AG09309 (cell line): ENCODE data around the gene USH1G.

ENCODE experiments used
- DNase-seq: peaks from one replicate; pipeline ENCODE4 v3.0.0-alpha.2; 2010; ENCODE audit warnings: low read depth
- H3K4me3 ChIP-seq: 2 replicates; pipeline ENCODE4 v1.5.1; 2011; ENCODE audit warnings: mild to moderate bottlenecking, low read depth, low read length, moderate library complexity; ENCODE audit not compliant: control insufficient read depth
- TF ChIP-seq, protein P1 (sequence below): IDR thresholded peaks from 2 replicates; pipeline ENCODE4 v1.5.1; 2011; ENCODE audit warnings: mild to moderate bottlenecking, low read depth, low read length, inconsistent platforms; ENCODE audit not compliant: insufficient read depth, control insufficient read depth; ENCODE audit errors: missing control alignments

USH1G gene

GRCh38 chr17:74937064-74938051 lies 14.3 kb upstream of the USH1G start:
- H3K4me3 ChIP-seq = no peak overlapping the region
- no peak for DNase-seq
- TF ChIP-seq, protein P1, sequence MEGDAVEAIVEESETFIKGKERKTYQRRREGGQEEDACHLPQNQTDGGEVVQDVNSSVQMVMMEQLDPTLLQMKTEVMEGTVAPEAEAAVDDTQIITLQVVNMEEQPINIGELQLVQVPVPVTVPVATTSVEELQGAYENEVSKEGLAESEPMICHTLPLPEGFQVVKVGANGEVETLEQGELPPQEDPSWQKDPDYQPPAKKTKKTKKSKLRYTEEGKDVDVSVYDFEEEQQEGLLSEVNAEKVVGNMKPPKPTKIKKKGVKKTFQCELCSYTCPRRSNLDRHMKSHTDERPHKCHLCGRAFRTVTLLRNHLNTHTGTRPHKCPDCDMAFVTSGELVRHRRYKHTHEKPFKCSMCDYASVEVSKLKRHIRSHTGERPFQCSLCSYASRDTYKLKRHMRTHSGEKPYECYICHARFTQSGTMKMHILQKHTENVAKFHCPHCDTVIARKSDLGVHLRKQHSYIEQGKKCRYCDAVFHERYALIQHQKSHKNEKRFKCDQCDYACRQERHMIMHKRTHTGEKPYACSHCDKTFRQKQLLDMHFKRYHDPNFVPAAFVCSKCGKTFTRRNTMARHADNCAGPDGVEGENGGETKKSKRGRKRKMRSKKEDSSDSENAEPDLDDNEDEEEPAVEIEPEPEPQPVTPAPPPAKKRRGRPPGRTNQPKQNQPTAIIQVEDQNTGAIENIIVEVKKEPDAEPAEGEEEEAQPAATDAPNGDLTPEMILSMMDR = no peak

GRCh38 chr17:74936470-74936799 lies 13.4 kb upstream of the USH1G start:
- no peak overlapping the region for H3K4me3 ChIP-seq
- no peak for DNase-seq
- TF ChIP-seq, protein P1 = no peak

DNA sequence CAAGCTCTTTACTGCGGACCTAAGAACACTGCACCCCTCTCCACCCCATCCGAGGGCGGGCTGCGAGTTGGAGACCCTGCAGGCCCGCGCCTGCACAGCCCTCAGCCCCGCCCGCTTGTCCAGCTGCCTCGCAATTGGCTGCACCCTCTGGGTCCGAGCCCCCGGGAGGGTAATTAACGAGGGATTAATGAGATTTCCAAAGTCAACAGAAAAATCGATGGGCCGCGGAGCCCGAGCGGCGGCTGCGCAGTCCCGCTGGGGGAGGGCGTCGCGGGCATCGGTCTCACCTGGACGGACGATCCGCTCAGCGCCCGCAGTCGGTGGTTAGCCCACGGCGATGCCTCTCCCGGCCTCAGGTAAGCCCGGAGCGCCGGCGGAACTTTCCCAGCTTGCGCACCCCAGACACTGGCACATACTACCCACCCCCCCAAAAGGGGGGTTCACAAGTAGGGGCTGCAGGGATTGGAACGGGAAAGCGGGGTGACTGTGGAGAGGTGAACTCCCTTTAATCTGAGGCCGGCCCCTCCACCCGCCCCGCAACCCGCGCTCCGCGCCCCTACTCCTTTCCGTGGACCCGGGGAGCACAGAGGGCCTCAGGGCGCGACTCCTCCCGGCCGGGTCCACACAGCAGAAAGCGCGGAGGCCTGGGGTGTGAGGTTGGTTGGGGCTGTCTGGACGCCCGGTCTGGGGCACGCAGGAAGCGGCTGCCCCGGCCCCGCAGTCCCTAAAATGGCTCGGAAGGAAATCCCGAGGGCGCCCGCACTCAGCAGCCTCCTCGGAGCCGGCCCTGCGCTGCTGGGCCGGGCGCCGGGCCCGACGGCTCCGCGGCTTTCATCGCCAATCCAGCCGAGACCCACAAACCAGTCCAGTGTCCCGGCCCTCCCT lies 12.8 kb upstream of the USH1G start, which contains the start of gene OTOP3:
OTOP3 (plus strand) TSS at position 314 of the 885 bp plus-strand sequence; CDS start at position 338, 24 bp downstream.
- TF ChIP-seq, protein P1 = no peak
- no peak within 1 kb of the TSS for H3K4me3 ChIP-seq
- no peak for DNase-seq

DNA sequence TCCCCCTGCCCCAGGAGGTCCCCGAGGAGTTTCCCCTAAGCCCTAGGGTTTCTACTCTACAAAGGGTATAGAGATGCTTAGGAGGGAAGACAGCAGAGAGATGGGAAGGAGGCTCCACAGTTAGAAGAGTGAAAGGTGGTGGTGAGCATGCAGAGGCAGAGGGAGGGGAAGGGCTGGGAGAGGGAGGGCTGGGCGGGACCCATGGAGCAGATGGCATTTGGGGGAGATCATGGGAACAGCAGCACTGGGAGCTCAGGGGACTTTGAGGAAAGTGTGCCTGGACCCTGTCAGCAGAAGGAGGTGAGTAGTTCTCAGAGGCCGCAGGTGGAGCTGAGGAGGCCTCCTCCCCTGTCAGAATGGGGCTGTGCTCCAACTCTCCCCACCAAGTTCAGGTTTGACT lies 12.0 kb upstream of the USH1G start:
- TF ChIP-seq, protein P1 = no peak
- no peak overlapping the region for H3K4me3 ChIP-seq
- no peak for DNase-seq

DNA sequence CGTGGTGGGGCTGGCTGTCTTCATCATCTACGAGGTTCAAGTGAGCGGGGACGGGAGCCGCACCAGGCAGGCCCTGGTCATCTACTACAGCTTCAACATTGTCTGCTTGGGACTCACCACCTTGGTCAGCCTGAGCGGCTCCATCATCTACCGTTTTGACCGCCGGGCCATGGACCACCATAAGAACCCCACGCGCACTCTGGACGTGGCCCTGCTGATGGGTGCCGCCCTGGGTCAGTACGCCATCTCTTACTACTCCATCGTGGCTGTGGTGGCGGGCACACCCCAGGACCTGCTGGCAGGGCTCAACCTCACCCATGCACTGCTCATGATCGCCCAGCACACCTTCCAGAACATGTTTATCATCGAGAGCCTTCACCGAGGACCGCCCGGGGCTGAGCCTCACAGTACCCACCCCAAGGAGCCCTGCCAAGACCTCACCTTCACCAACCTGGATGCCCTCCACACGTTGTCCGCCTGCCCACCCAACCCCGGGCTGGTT lies 7.5 kb upstream of the USH1G start:
- TF ChIP-seq, protein P1 = no peak
- no peak overlapping the region for H3K4me3 ChIP-seq
- DNase-seq = no peak

GRCh38 chr17:74928786-74929185 lies 5.7 kb upstream of the USH1G start:
- no peak for DNase-seq
- TF ChIP-seq, protein P1 = no peak
- no peak overlapping the region for H3K4me3 ChIP-seq
